GM23338 (cell line): ENCODE results near the gene AHNAK2.

Source experiments
- CREB1 ChIP-seq: fragments of 250-450 bp; sonication (Bioruptor Pico); IDR thresholded peaks from 2 replicates; pipeline ENCODE4 v1.5.0; 2020; ENCODE audit warnings: low read depth, mild to moderate bottlenecking, moderate library complexity
- EZH2 ChIP-seq: fragments of 200-600 bp; sonication (generic); IDR thresholded peaks from one replicate; pipeline ENCODE4 v1.8.0; 2017; ENCODE audit warnings: antibody characterized with exemption, mild to moderate bottlenecking, low read depth; ENCODE audit not compliant: unreplicated experiment
- EZH2phosphoT487 ChIP-seq: fragments of 200-600 bp; sonication (generic); IDR thresholded peaks from one replicate; pipeline ENCODE4 v1.8.1; 2018; ENCODE audit warnings: antibody characterized with exemption; ENCODE audit not compliant: unreplicated experiment
- JUNB ChIP-seq: IDR thresholded peaks from one replicate; pipeline ENCODE4 v1.6.1; 2016; ENCODE audit warnings: antibody characterized with exemption; ENCODE audit not compliant: unreplicated experiment
- POLR2AphosphoS5 ChIP-seq: IDR thresholded peaks from 2 replicates; pipeline ENCODE4 v1.6.1; 2016; ENCODE audit warnings: antibody characterized with exemption, low read depth
- ZNF114 ChIP-seq: fragments of 250-450 bp; sonication (Bioruptor Pico); IDR thresholded peaks from 2 replicates; pipeline ENCODE4 v1.5.0; 2020; ENCODE audit warnings: mild to moderate bottlenecking, moderate library complexity
- ZNF331 ChIP-seq: fragments of 250-450 bp; sonication (Bioruptor Pico); IDR thresholded peaks from 2 replicates; pipeline ENCODE4 v1.5.0; 2020; ENCODE audit warnings: low read depth, mild to moderate bottlenecking, moderate library complexity
- TF ChIP-seq, protein P1 (sequence below), 2 experiments: fragments of 200-600 bp in 1 of 2; sonication (generic) in 1 of 2; conservative IDR thresholded peaks; 2 replicates each; pipeline versions ENCODE4 v1.5.1 to v1.6.1; 2016 to 2017; ENCODE audit warnings: antibody characterized with exemption in 2 of 2, low read depth in 2 of 2, mild to moderate bottlenecking in 2 of 2, moderate library complexity in 1 of 2
- TF ChIP-seq, protein P2 (sequence below): IDR thresholded peaks from one replicate; pipeline ENCODE4 v1.6.1; 2018; ENCODE audit warnings: antibody characterized with exemption; ENCODE audit not compliant: unreplicated experiment
- TF ChIP-seq, protein P3 (sequence below): IDR thresholded peaks from 2 replicates; pipeline ENCODE4 v1.6.1; 2016; ENCODE audit warnings: antibody characterized with exemption
- TF ChIP-seq, protein P4 (sequence below): fragments of 250-450 bp; sonication (Bioruptor Pico); IDR thresholded peaks from 2 replicates; pipeline ENCODE4 v1.5.0; 2020; ENCODE audit warnings: mild to moderate bottlenecking, moderate library complexity

- TF ChIP-seq, protein P1, sequence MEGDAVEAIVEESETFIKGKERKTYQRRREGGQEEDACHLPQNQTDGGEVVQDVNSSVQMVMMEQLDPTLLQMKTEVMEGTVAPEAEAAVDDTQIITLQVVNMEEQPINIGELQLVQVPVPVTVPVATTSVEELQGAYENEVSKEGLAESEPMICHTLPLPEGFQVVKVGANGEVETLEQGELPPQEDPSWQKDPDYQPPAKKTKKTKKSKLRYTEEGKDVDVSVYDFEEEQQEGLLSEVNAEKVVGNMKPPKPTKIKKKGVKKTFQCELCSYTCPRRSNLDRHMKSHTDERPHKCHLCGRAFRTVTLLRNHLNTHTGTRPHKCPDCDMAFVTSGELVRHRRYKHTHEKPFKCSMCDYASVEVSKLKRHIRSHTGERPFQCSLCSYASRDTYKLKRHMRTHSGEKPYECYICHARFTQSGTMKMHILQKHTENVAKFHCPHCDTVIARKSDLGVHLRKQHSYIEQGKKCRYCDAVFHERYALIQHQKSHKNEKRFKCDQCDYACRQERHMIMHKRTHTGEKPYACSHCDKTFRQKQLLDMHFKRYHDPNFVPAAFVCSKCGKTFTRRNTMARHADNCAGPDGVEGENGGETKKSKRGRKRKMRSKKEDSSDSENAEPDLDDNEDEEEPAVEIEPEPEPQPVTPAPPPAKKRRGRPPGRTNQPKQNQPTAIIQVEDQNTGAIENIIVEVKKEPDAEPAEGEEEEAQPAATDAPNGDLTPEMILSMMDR (conservative IDR thresholded peaks at IDR 0.05; ENCODE audit: low read depth in 2 of 2), result no peak
- TF ChIP-seq EZH2 (no peak), POLR2AphosphoS5 (no peak), ZNF331 (CRISPR knock-in tag) (no peak), EZH2phosphoT487 (no peak), JUNB (no peak), CREB1 (no peak), ZNF114 (CRISPR knock-in tag) (no peak)
- TF ChIP-seq, protein P2, sequence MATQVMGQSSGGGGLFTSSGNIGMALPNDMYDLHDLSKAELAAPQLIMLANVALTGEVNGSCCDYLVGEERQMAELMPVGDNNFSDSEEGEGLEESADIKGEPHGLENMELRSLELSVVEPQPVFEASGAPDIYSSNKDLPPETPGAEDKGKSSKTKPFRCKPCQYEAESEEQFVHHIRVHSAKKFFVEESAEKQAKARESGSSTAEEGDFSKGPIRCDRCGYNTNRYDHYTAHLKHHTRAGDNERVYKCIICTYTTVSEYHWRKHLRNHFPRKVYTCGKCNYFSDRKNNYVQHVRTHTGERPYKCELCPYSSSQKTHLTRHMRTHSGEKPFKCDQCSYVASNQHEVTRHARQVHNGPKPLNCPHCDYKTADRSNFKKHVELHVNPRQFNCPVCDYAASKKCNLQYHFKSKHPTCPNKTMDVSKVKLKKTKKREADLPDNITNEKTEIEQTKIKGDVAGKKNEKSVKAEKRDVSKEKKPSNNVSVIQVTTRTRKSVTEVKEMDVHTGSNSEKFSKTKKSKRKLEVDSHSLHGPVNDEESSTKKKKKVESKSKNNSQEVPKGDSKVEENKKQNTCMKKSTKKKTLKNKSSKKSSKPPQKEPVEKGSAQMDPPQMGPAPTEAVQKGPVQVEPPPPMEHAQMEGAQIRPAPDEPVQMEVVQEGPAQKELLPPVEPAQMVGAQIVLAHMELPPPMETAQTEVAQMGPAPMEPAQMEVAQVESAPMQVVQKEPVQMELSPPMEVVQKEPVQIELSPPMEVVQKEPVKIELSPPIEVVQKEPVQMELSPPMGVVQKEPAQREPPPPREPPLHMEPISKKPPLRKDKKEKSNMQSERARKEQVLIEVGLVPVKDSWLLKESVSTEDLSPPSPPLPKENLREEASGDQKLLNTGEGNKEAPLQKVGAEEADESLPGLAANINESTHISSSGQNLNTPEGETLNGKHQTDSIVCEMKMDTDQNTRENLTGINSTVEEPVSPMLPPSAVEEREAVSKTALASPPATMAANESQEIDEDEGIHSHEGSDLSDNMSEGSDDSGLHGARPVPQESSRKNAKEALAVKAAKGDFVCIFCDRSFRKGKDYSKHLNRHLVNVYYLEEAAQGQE, result no peak
- TF ChIP-seq, protein P3, sequence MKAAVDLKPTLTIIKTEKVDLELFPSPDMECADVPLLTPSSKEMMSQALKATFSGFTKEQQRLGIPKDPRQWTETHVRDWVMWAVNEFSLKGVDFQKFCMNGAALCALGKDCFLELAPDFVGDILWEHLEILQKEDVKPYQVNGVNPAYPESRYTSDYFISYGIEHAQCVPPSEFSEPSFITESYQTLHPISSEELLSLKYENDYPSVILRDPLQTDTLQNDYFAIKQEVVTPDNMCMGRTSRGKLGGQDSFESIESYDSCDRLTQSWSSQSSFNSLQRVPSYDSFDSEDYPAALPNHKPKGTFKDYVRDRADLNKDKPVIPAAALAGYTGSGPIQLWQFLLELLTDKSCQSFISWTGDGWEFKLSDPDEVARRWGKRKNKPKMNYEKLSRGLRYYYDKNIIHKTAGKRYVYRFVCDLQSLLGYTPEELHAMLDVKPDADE, result no peak
- TF ChIP-seq, protein P4, sequence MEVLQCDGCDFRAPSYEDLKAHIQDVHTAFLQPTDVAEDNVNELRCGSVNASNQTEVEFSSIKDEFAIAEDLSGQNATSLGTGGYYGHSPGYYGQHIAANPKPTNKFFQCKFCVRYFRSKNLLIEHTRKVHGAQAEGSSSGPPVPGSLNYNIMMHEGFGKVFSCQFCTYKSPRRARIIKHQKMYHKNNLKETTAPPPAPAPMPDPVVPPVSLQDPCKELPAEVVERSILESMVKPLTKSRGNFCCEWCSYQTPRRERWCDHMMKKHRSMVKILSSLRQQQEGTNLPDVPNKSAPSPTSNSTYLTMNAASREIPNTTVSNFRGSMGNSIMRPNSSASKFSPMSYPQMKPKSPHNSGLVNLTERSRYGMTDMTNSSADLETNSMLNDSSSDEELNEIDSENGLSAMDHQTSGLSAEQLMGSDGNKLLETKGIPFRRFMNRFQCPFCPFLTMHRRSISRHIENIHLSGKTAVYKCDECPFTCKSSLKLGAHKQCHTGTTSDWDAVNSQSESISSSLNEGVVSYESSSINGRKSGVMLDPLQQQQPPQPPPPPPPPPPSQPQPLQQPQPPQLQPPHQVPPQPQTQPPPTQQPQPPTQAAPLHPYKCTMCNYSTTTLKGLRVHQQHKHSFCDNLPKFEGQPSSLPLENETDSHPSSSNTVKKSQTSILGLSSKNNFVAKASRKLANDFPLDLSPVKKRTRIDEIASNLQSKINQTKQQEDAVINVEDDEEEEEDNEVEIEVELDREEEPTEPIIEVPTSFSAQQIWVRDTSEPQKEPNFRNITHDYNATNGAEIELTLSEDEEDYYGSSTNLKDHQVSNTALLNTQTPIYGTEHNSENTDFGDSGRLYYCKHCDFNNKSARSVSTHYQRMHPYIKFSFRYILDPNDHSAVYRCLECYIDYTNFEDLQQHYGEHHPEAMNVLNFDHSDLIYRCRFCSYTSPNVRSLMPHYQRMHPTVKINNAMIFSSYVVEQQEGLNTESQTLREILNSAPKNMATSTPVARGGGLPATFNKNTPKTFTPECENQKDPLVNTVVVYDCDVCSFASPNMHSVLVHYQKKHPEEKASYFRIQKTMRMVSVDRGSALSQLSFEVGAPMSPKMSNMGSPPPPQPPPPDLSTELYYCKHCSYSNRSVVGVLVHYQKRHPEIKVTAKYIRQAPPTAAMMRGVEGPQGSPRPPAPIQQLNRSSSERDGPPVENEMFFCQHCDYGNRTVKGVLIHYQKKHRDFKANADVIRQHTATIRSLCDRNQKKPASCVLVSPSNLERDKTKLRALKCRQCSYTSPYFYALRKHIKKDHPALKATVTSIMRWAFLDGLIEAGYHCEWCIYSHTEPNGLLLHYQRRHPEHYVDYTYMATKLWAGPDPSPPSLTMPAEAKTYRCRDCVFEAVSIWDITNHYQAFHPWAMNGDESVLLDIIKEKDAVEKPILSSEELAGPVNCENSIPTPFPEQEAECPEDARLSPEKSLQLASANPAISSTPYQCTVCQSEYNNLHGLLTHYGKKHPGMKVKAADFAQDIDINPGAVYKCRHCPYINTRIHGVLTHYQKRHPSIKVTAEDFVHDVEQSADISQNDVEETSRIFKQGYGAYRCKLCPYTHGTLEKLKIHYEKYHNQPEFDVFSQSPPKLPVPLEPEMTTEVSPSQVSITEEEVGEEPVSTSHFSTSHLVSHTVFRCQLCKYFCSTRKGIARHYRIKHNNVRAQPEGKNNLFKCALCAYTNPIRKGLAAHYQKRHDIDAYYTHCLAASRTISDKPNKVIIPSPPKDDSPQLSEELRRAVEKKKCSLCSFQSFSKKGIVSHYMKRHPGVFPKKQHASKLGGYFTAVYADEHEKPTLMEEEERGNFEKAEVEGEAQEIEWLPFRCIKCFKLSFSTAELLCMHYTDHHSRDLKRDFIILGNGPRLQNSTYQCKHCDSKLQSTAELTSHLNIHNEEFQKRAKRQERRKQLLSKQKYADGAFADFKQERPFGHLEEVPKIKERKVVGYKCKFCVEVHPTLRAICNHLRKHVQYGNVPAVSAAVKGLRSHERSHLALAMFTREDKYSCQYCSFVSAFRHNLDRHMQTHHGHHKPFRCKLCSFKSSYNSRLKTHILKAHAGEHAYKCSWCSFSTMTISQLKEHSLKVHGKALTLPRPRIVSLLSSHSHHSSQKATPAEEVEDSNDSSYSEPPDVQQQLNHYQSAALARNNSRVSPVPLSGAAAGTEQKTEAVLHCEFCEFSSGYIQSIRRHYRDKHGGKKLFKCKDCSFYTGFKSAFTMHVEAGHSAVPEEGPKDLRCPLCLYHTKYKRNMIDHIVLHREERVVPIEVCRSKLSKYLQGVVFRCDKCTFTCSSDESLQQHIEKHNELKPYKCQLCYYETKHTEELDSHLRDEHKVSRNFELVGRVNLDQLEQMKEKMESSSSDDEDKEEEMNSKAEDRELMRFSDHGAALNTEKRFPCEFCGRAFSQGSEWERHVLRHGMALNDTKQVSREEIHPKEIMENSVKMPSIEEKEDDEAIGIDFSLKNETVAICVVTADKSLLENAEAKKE, result no peak
These were observed 60.2 kb downstream of the AHNAK2 start for GRCh38 chr14:104917993-104918392.
